GM12878 (cell line): ENCODE measurements around the gene ABCA4. TPM values are rescaled to one million over a fixed set of nuclear protein-coding genes. Genes with fewer than 3 reads are reported as not detected.

ENCODE experiments used
- ATAC-seq: fragments of 200-7000 bp; cut with Tn5 transposase; 3 replicates; pipeline ENCODE4 v1.9.1; 2020; ENCODE audit warnings: mild to moderate bottlenecking, moderate library complexity
- BruUV-seq: library from RNA; stranded (reverse); fragments of 400-500 nt; replicated peaks from 2 replicates; lab custom pipeline; 2021; lab: Mats Ljungman, UMichigan
- CTCF ChIA-PET: fragments of 300-600 bp; sonication (Branson Sonifier 250); formaldehyde crosslinking; extraction: SDS; loops from one replicate; lab custom pipeline; 2021; ENCODE audit warnings: inconsistent platforms; lab: Yijun Ruan, JAX
- POLR2A ChIA-PET: fragments of 350-600 bp; formaldehyde crosslinking; extraction: SDS; loops from one replicate; lab custom pipeline; 2021; ENCODE audit warnings: inconsistent platforms; lab: Charles Lee
- RAD21 ChIA-PET: fragments of 300-600 bp; sonication (Branson Sonifier 250); formaldehyde crosslinking; loops from one replicate; lab custom pipeline; 2023; ENCODE audit warnings: antibody characterized with exemption; ENCODE audit not compliant: unreplicated experiment; lab: Charles Lee
- SMC1A ChIA-PET: fragments of 300-600 bp; sonication (Branson Sonifier 250); formaldehyde crosslinking; loops from one replicate; lab custom pipeline; 2023; ENCODE audit not compliant: unreplicated experiment, uncharacterized antibody; lab: Charles Lee
- DNase-seq: peaks from one replicate; pipeline ENCODE4 v3.0.0-alpha.2; 2011; ENCODE audit warnings: low read depth, low spot score
- FAIRE-seq: peaks from 3 replicates; lab custom pipeline; 2011; peaks lifted over from hg19 to GRCh38; lab: Jason Lieb, UNC
- H2AFZ ChIP-seq: 2 replicates; pipeline ENCODE4 v1.6.0; 2011; ENCODE audit warnings: low read depth, low read length, control low read depth; ENCODE audit not compliant: control insufficient read depth
- H3K27ac ChIP-seq: 2 replicates; pipeline ENCODE4 v1.5.1; 2011; ENCODE audit warnings: control low read depth; ENCODE audit not compliant: control insufficient read depth, insufficient read depth
- H3K27me3 ChIP-seq, 2 experiments: replicated peaks in 1 of 2; 2 replicates each; pipeline versions ENCODE4 v1.6.0 to v1.6.1; 2011; ENCODE audit warnings: low read length in 1 of 2; ENCODE audit not compliant: control insufficient read depth in 2 of 2, insufficient read depth in 2 of 2
- H3K36me3 ChIP-seq, 2 experiments: 2 replicates each; pipeline ENCODE4 v1.5.1; 2011; ENCODE audit warnings: low read length in 1 of 2; ENCODE audit not compliant: control insufficient read depth in 2 of 2, insufficient read depth in 2 of 2
- H3K4me1 ChIP-seq: 2 replicates; pipeline ENCODE4 v1.6.1; 2011; ENCODE audit warnings: mild to moderate bottlenecking, low read length, moderate library complexity, mixed read lengths; ENCODE audit not compliant: control insufficient read depth, insufficient read depth
- H3K4me2 ChIP-seq: 2 replicates; pipeline ENCODE4 v1.6.0; 2011; ENCODE audit warnings: control low read depth; ENCODE audit not compliant: control insufficient read depth, insufficient read depth
- H3K4me3 ChIP-seq: fragments of 200-600 bp; sonication (generic); 2 replicates; pipeline ENCODE4 v1.5.1; 2016
- H3K79me2 ChIP-seq: 2 replicates; pipeline ENCODE4 v1.6.0; 2011; ENCODE audit warnings: low read length; ENCODE audit not compliant: control insufficient read depth, insufficient read depth
- H3K9ac ChIP-seq: 2 replicates; pipeline ENCODE4 v1.8.0; 2011; ENCODE audit warnings: low read length, control low read depth, mixed read lengths; ENCODE audit not compliant: control insufficient read depth, insufficient read depth
- H3K9me3 ChIP-seq: replicated peaks from 3 replicates; pipeline ENCODE4 v1.5.1; 2011; ENCODE audit warnings: mild to moderate bottlenecking, low read length; ENCODE audit not compliant: control insufficient read depth, insufficient read depth
- H4K20me1 ChIP-seq: 2 replicates; pipeline ENCODE4 v1.6.0; 2011; ENCODE audit not compliant: control insufficient read depth, insufficient read depth
- ETV6 ChIP-seq, 2 experiments: fragments of 450-650 bp in 1 of 2; IDR thresholded peaks in 1 of 2; conservative IDR thresholded peaks in 1 of 2; 2 replicates each; pipeline ENCODE4 v1.6.1; 2014; ENCODE audit warnings: antibody characterized with exemption in 1 of 2, borderline replicate concordance in 1 of 2, low read depth in 1 of 2, mild to moderate bottlenecking in 1 of 2, moderate library complexity in 1 of 2
- FOXK2 ChIP-seq: fragments of 450-650 bp; IDR thresholded peaks from 2 replicates; pipeline ENCODE4 v1.6.1; 2017; ENCODE audit warnings: mild to moderate bottlenecking, moderate library complexity
- WGBS: methylation state at CpG from one replicate; pipeline ENCODE4 v1.1.6; 2016; ENCODE audit warnings: low lambda C conversion rate; ENCODE audit not compliant: insufficient replicate concordance, insufficient coverage; ENCODE audit errors: missing lambda C conversion rate; 5-methylcytosine and 5-hydroxymethylcytosine counted together
- in situ Hi-C: fragments of 300-500 bp; cut with MboI; formaldehyde crosslinking; loops from 9 replicates; pipeline ENCODE4 v1.14.3; 2018; ENCODE audit warnings: mixed read lengths
- intact Hi-C: fragments of 100-400 bp; cut with micrococcal nuclease; formaldehyde crosslinking; loops from one replicate; pipeline ENCODE4 v1.14.2; 2022; ENCODE audit not compliant: unreplicated experiment
- polyA plus RNA-seq, 11 experiments: library from polyadenylated mRNA; depleted of rRNA in 4 of 11; unstranded in 6 of 11; stranded (reverse) in 5 of 11; fragments of >200 nt; fragmentation: Nextera tagmentation in 4 of 11; fragmentation: Illumina TruSeq in 1 of 11; extraction: Ambion mirVana in 4 of 11; extraction: Trizol in 1 of 11; gene quantifications; 1 replicate in 1 of 11; 2 replicates in 10 of 11; pipeline versions ENCODE4 v1.2.1 to v1.2.3, GENCODE V29; 2011 to 2016; ENCODE audit warnings: inconsistent platforms in 2 of 11, missing spikeins in 2 of 11, low read depth in 1 of 11
- total RNA-seq, 4 experiments: library from RNA; depleted of rRNA in 3 of 4; stranded (reverse); fragments of >200 nt in 3 of 4; fragmentation: Illumina TruSeq in 1 of 4; extraction: Trizol in 1 of 4; gene quantifications; 2 replicates each; pipeline versions ENCODE4 v1.2.1 to v1.2.3, GENCODE V29; 2013 to 2021
- TF ChIP-seq, protein P1 (sequence below): fragments of 450-650 bp; IDR thresholded peaks from 2 replicates; pipeline ENCODE4 v1.6.1; 2017; ENCODE audit warnings: antibody characterized with exemption, mild to moderate bottlenecking, moderate library complexity

Gene ABCA4
- total and polyA plus RNA-seq, 10 of the 15 experiments (the other 5 are each of a cell fraction or from before 2014, with no cell fraction given), result 0.03 to 0.28 (median 0.11) TPM; not detected in 3

DNA sequence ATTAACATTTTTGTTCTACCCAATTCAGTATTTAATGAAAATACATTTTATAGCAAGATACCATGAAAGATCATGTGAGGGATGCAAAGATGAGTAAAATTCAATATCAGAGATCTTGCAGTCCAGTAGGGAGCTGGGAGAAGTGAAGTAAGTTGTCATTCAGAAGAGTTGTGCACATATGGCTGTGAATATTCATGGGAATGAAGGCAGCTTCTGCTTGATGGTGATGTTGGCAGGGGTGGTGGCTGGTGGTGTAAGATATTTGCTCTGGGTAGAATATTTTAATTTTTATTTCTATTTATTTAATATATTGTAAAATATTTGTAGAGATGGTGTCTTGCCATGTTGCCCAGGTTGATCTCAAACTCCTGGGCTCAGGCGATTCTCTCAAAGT, 139.7 kb downstream of the ABCA4 start:
- Histone ChIP-seq H3K9ac (no peak overlapping the region), H2AFZ (no peak overlapping the region), H3K4me3 (no peak overlapping the region), H3K36me3 (no peaks in the 10 kb centered on the region), H4K20me1 (no peaks in the 10 kb centered on the region), H3K79me2 (no peaks in the 10 kb centered on the region), H3K9me3 (no peaks in the 10 kb centered on the region), H3K4me2 (no peak overlapping the region), H3K27ac (no peak overlapping the region), H3K4me1 (no peaks in the 10 kb centered on the region), H3K27me3 (no peaks in the 10 kb centered on the region)
- ChIA-PET CTCF (interaction anchor here (0.5 to 1.8 kb wide), 3 partner anchors 16 to 57 kb away, joined by 3 to 6 read pairs (median 3); no protein-coding TSS in a partner anchor), SMC1A (interaction anchor here (1.7 kb wide), 1 partner anchor 15 kb away, joined by 3 read pairs; no protein-coding TSS in a partner anchor), POLR2A (no interaction called here), RAD21 (no interaction called here)
- ATAC-seq (no peak), DNase-seq (no peak), FAIRE-seq (no peak)
- no TSS peak for BruUV-seq
- intact Hi-C loops (no loop called here), in situ Hi-C loops (no loop called here)
- TF ChIP-seq, protein P1, sequence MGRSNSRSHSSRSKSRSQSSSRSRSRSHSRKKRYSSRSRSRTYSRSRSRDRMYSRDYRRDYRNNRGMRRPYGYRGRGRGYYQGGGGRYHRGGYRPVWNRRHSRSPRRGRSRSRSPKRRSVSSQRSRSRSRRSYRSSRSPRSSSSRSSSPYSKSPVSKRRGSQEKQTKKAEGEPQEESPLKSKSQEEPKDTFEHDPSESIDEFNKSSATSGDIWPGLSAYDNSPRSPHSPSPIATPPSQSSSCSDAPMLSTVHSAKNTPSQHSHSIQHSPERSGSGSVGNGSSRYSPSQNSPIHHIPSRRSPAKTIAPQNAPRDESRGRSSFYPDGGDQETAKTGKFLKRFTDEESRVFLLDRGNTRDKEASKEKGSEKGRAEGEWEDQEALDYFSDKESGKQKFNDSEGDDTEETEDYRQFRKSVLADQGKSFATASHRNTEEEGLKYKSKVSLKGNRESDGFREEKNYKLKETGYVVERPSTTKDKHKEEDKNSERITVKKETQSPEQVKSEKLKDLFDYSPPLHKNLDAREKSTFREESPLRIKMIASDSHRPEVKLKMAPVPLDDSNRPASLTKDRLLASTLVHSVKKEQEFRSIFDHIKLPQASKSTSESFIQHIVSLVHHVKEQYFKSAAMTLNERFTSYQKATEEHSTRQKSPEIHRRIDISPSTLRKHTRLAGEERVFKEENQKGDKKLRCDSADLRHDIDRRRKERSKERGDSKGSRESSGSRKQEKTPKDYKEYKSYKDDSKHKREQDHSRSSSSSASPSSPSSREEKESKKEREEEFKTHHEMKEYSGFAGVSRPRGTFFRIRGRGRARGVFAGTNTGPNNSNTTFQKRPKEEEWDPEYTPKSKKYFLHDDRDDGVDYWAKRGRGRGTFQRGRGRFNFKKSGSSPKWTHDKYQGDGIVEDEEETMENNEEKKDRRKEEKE, result no peak
- TF ChIP-seq FOXK2, result no peak
- TF ChIP-seq ETV6 (conservative IDR thresholded peaks at IDR 0.05 in 1 of 2, IDR thresholded peaks at IDR 0.05 in 1 of 2; ENCODE audit: borderline replicate concordance in 1 of 2, low read depth in 1 of 2), result no peak
- WGBS, result 31% methylated on average over 1 of the region's 1 CpG
